ENCODE measurements around the gene GRIN1.

GRIN1 gene

DNA sequence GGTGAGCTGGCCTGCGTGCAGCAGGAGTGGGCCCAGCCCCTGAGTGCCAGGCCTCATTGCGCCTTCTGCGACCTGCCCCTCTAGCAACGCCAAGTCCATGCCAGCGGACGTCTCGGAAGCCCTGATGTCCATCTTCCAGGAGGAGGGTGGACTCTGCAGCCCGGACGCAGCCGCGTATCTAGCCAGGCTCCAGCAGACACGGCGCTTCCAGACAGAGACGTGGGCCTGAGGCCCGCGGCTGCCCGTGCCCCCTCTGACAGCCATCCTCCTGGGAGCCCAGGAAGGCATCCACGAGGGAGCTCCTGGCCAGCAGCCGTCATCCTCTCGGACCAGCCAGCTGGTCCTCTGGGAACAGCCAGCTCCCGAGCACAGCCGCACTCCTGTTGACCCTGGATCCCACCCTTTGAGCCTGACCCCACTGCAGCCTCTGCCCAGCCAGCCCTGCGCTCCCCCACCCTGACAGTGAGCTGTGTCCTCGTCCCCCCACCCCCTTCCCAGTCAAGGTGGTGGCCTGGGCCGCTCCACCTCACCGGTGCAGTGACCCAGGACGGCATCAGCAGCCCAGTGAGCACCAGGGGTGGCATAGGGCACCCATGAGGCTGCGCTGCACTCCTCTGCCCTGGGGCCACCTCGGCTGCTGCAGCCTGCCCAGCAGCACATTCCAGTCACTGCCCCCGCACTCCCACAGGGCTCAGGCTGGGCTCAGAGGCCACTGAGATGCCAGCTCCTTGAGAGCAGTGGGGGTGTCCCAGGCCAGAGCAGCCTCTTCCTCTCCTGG is 77.4 kb downstream of the GRIN1 start:
- no peak for DNase-seq (ENCODE audit: low read depth in 2 of 2)

DNA sequence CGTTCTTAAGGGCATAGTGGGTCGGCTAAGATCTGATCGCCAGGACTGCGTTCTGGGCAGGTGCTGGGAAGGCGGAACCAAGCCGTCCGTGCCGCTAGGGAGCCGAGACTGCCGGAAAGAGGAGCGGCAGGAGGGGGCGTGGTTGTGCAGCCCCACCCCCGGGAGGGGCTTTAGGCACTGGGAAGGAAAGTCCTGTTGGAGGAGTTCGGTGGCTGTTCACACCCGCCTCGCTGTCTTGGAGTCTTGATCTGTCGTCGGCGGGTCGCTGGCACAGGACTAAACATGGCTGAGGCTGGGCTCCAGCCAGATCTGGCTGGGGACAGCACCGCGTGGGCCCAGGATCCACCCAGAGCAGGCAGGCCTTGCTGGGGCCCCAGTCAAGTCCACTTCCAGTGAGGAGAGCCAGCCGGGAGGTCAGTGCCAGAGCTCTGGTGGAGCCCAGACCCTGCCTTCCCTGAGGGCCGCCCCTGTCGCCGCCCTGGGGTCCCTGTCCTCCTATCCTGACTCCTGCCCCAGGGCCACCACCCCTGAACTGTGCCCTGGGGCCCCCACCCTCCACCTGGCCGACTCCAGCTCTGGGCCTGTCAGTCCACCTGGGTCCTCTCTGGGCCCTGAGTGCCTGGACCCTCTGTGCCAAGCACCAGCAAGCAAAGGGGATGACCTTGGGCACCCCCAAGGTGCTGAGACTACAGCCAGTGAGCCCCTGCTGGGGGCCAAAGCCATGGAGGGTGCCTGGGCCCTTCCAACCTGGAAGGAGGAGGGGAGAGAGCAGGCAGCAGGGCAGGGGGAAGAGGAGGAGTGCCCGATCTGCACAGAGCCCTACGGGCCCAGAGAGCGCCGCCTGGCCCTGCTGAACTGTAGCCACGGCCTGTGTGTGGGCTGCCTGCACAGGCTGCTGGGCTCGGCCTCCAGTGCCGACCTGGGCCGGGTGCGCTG is 78.6 kb downstream of the GRIN1 start:
- DNase-seq (ENCODE audit: low read depth in 2 of 2) = no peak

DNA sequence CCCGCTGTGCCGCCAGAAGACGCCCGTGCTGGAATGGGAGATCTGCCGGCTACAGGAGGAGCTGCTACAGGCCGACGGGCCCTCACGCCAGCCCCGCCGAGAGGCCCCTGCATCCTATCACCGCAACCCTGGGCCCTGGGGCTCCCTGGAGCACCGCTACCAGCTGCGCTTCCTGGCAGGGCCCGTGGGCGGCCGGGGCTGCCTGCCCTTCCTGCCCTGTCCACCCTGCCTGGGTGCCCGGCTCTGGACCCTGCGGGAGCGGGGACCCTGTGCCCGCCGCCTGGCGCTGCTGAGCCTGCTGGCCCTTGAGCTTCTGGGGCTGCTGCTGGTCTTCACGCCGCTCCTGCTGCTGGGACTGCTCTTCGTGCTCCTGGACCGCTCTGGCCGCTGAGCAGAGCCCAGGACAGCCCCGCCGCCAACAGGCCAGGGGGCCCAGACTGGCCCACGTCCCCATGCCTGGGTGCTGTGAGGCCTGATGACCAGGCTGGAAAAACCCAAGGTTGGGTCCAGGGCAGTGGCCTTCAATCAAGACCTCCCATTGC is 79.3 kb downstream of the GRIN1 start:
- DNase-seq (ENCODE audit: low read depth in 2 of 2) = no peak
